Ishikawa (cell line): ENCODE data around the gene SMIM41.

Source experiments
- CEBPB ChIP-seq: IDR thresholded peaks from 2 replicates; pipeline ENCODE4 v1.6.1; 2012
- CREB1 ChIP-seq: IDR thresholded peaks from 2 replicates; pipeline ENCODE4 v1.6.1; 2012; ENCODE audit warnings: low read depth
- EGR1 ChIP-seq: IDR thresholded peaks from 2 replicates; pipeline ENCODE4 v1.6.1; 2012
- EP300 ChIP-seq: IDR thresholded peaks from 2 replicates; pipeline ENCODE4 v1.6.1; 2012; ENCODE audit warnings: borderline replicate concordance
- FOXM1 ChIP-seq: IDR thresholded peaks from 2 replicates; pipeline ENCODE4 v1.6.1; 2012; ENCODE audit warnings: low read depth, borderline replicate concordance
- MAX ChIP-seq: IDR thresholded peaks from 2 replicates; pipeline ENCODE4 v1.6.1; 2012
- NFIC ChIP-seq: IDR thresholded peaks from 2 replicates; pipeline ENCODE4 v1.6.1; 2012
- RAD21 ChIP-seq: IDR thresholded peaks from 2 replicates; pipeline ENCODE4 v1.6.1; 2012; ENCODE audit warnings: low read depth
- REST ChIP-seq: IDR thresholded peaks from 2 replicates; pipeline ENCODE4 v1.6.1; 2012; ENCODE audit warnings: low read depth, mild to moderate bottlenecking
- TAF1 ChIP-seq: IDR thresholded peaks from 2 replicates; pipeline ENCODE4 v1.6.1; 2012; ENCODE audit warnings: low read depth, mild to moderate bottlenecking
- TCF12 ChIP-seq: IDR thresholded peaks from 2 replicates; pipeline ENCODE4 v1.6.1; 2012; ENCODE audit warnings: low read depth
- TEAD4 ChIP-seq: IDR thresholded peaks from 2 replicates; pipeline ENCODE4 v1.6.1; 2012
- USF1 ChIP-seq: IDR thresholded peaks from 2 replicates; pipeline ENCODE4 v1.6.1; 2012
- YY1 ChIP-seq: IDR thresholded peaks from 2 replicates; pipeline ENCODE4 v1.6.1; 2012; ENCODE audit warnings: low read depth
- ZBTB7A ChIP-seq: IDR thresholded peaks from 2 replicates; pipeline ENCODE4 v1.6.1; 2012; ENCODE audit warnings: low read depth

The SMIM41 gene

GRCh38 chr12:52043386-52044212 is 35.9 kb upstream of the SMIM41 start:
- TF ChIP-seq TCF12 (no peak), EP300 (no peak), ZBTB7A (no peak), TAF1 (no peak), EGR1 (no peak), MAX (no peak), CEBPB (no peak), TEAD4 (no peak), YY1 (no peak), FOXM1 (no peak), CREB1 (no peak)

- TF ChIP-seq EP300, result no peak
- TF ChIP-seq CREB1, result no peak
- no peak for TF ChIP-seq TAF1
- TF ChIP-seq USF1, result no peak
- no peak for TF ChIP-seq EGR1
- no peak for TF ChIP-seq ZBTB7A
- no peak for TF ChIP-seq FOXM1
These were observed 35.1 kb upstream of the SMIM41 start for GRCh38 chr12:52044292-52044983.

GRCh38 chr12:52045794-52046199 is 33.7 kb upstream of the SMIM41 start:
- no peak for TF ChIP-seq RAD21

- TF ChIP-seq ZBTB7A (no peak), TCF12 (no peak), RAD21 (no peak), CREB1 (no peak), MAX (no peak), CEBPB (no peak), EP300 (no peak), YY1 (no peak), TEAD4 (no peak), EGR1 (no peak)
These were observed 32.6 kb upstream of the SMIM41 start for GRCh38 chr12:52046859-52047258.

GRCh38 chr12:52049286-52049685 is 30.2 kb upstream of the SMIM41 start:
- TF ChIP-seq TAF1 (no peak), ZBTB7A (no peak), REST (no peak), USF1 (no peak), TEAD4 (no peak), MAX (no peak)

GRCh38 chr12:52049688-52050087 is 29.8 kb upstream of the SMIM41 start:
- TF ChIP-seq CREB1, result no peak
- no peak for TF ChIP-seq TCF12
- TF ChIP-seq USF1, result no peak
- TF ChIP-seq ZBTB7A, result no peak
- no peak for TF ChIP-seq TAF1

GRCh38 chr12:52050116-52050757 is 29.3 kb upstream of the SMIM41 start:
- TF ChIP-seq CEBPB, result no peak
- TF ChIP-seq EP300, result no peak
- TF ChIP-seq MAX, result no peak
- TF ChIP-seq EGR1, result no peak
- peak; percentile 7; the same call in 1 of the 2 replicates for TF ChIP-seq NFIC
- peak; percentile 5; the same call in 1 of the 2 replicates for TF ChIP-seq TCF12
